T follicular helper cell (primary cell): ENCODE data around the gene H3-3A.

ENCODE experiments used
- DNase-seq: peaks from one replicate; pipeline ENCODE4 v3.0.0-alpha.2; 2020; ENCODE audit warnings: low read depth

Gene H3-3A

GRCh38 chr1:226111883-226112261 lies 49.4 kb downstream of the H3-3A start:
- DNase-seq, result no peak

DNA sequence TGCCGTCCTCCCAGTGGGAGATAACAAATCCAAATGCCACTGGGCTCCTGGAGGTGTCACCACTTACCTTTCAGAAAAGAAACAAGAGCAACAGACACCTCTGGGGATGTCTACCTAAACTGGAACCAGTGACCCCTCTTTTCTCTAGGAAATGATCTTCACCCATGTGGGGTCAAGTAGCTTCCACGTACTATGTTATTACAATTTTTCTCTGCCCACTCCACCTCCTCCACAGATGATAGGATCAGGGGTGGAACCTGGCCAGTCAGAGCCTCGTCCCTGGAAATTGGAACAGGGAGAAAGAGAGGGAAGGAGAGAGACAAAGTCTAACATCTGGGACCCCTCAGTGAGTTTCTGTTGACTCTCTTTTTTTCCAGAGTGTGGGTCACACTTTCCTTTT lies 50.1 kb downstream of the H3-3A start:
- no peak for DNase-seq

- no peak for DNase-seq
Observed at GRCh38 chr1:226116673-226117072, 54.2 kb downstream of the H3-3A start.

- no peak for DNase-seq
Observed at GRCh38 chr1:226117330-226117729, 54.8 kb downstream of the H3-3A start.

DNA sequence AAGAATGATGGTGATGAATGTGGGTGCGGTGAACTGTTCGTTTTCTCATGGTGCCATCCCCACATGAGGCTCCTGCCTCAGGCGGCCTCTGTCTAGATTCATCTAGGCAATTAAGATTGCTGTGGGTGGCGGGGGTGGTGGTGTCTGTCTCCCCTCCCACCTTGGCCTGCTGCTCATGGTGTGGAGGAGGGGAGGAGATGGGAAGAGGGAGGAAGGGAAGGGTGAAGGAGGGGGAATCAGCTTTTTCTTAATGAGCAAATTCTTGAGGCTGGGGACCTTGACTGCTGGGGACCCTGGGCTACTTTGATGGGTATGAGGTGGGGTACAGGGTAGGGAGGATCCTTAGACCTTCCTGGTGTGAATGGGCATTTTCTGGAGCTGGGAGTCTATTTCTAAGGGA lies 55.8 kb downstream of the H3-3A start:
- no peak for DNase-seq

DNA sequence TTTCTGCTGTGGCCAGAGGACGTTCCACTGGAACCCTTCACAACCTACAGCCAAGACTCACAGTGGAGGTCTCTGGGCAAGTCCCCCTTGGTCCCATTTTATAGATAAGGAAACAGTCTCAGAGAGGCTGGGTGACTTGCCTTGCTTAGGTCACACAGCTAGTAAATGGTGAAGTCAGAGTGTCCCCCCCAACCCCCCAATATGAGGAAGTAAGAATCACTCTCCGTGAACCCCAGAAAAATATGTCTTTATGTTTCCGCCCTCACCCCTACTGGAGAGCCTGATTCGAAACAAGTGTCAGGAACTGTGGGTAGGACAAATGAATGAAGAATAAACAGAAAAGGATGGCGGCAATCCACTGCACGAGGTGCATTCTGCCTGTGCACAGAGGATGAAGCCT lies 56.7 kb downstream of the H3-3A start:
- DNase-seq, result no peak

DNA sequence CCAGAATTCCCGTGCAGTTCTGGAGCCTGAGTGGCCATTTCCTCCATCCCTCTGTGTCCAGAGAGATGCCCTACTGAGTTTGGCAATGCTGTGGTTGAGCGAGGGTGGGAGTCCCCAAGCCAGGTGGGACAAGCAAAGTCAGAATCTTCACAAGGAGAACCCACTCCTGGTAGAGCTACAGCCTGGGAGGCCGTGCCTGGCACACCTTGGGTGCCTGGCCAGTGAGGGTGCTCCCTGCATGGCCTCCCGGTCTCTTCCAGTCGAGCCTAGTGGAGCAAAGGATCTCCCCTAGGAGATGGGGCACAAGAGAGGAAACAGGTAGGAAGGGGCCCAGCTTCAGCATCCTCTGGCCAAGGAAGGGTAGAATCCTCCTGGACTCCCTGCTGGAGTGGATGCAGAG lies 57.9 kb downstream of the H3-3A start:
- DNase-seq, result no peak

- DNase-seq, result no peak
Observed at GRCh38 chr1:226121049-226121586, 58.6 kb downstream of the H3-3A start.
